Neuronal stem cell (in vitro differentiated cells): ENCODE data around the gene DTNBP1.

Source experiments
- DNase-seq: peaks from one replicate; pipeline ENCODE4 v3.0.0-alpha.2; 2013; ENCODE audit warnings: low spot score
- H2AFZ ChIP-seq: one replicate; pipeline ENCODE4 v1.6.1; 2013; ENCODE audit warnings: mild to moderate bottlenecking, low read length, inconsistent platforms
- H2AK5ac ChIP-seq: 2 replicates; pipeline ENCODE4 v1.6.1; 2013; ENCODE audit warnings: low read depth, mild to moderate bottlenecking, inconsistent platforms, low read length, moderate library complexity, mixed read lengths
- H2BK120ac ChIP-seq: 2 replicates; pipeline ENCODE4 v1.6.1; 2013; ENCODE audit warnings: low read depth, mild to moderate bottlenecking, inconsistent platforms, low read length, moderate library complexity, mixed read lengths
- H2BK12ac ChIP-seq: one replicate; pipeline ENCODE4 v1.6.1; 2013; ENCODE audit warnings: low read length, inconsistent platforms
- H2BK15ac ChIP-seq: 2 replicates; pipeline ENCODE4 v1.6.1; 2013; ENCODE audit warnings: mild to moderate bottlenecking, low read length, inconsistent platforms, mixed read lengths
- H2BK5ac ChIP-seq: one replicate; pipeline ENCODE4 v1.6.1; 2013; ENCODE audit warnings: inconsistent platforms, mild to moderate bottlenecking, low read length, moderate library complexity
- H3K14ac ChIP-seq: one replicate; pipeline ENCODE4 v1.6.1; 2013; ENCODE audit warnings: low read length, inconsistent platforms
- H3K18ac ChIP-seq: 2 replicates; pipeline ENCODE4 v1.6.1; 2013; ENCODE audit warnings: low read length, inconsistent platforms
- H3K23ac ChIP-seq: 2 replicates; pipeline ENCODE4 v1.6.1; 2013; ENCODE audit warnings: low read depth, mild to moderate bottlenecking, mixed read lengths, low read length, inconsistent platforms; ENCODE audit not compliant: poor library complexity
- H3K27ac ChIP-seq: replicated peaks from 3 replicates; pipeline ENCODE4 v1.5.1; 2013; ENCODE audit warnings: low read length, inconsistent platforms
- H3K27me3 ChIP-seq, 3 experiments: 2 replicates each; pipeline ENCODE4 v1.6.1; 2013; ENCODE audit warnings: low read length in 3 of 3, mild to moderate bottlenecking in 2 of 3, inconsistent platforms in 1 of 3, low read depth in 1 of 3, mixed read lengths in 1 of 3, moderate library complexity in 1 of 3; ENCODE audit not compliant: control insufficient read depth in 3 of 3, insufficient read depth in 3 of 3
- H3K36me3 ChIP-seq, 2 donors: replicated peaks in 1 of 2; 2 replicates each; pipeline ENCODE4 v1.6.1; 2013; ENCODE audit warnings: low read length in 2 of 2; ENCODE audit not compliant: control insufficient read depth in 2 of 2, insufficient read depth in 2 of 2
- H3K4ac ChIP-seq: 2 replicates; pipeline ENCODE4 v1.6.1; 2013; ENCODE audit warnings: inconsistent platforms, mild to moderate bottlenecking, low read length, moderate library complexity
- H3K4me1 ChIP-seq, 2 donors: 1 replicate in 1 of 2; 2 replicates in 1 of 2; pipeline ENCODE4 v1.6.1; 2013; ENCODE audit warnings: low read length in 2 of 2, low read depth in 1 of 2; ENCODE audit not compliant: control insufficient read depth in 2 of 2, insufficient read depth in 1 of 2
- H3K4me2 ChIP-seq: one replicate; pipeline ENCODE4 v1.6.1; 2013; ENCODE audit warnings: mild to moderate bottlenecking, low read length, inconsistent platforms; ENCODE audit not compliant: insufficient read depth, poor library complexity, severe bottlenecking
- H3K4me3 ChIP-seq, 2 donors: 2 replicates each; pipeline ENCODE4 v1.5.1; 2013; ENCODE audit warnings: low read length in 2 of 2, mild to moderate bottlenecking in 2 of 2, inconsistent platforms in 1 of 2, moderate library complexity in 1 of 2
- H3K79me1 ChIP-seq: one replicate; pipeline ENCODE4 v1.6.1; 2013; ENCODE audit warnings: low read depth, mild to moderate bottlenecking, inconsistent platforms, low read length, moderate library complexity
- H3K9ac ChIP-seq: one replicate; pipeline ENCODE4 v1.6.1; 2013; ENCODE audit warnings: mild to moderate bottlenecking, low read depth, low read length, inconsistent platforms; ENCODE audit not compliant: poor library complexity
- H3K9me3 ChIP-seq, 2 donors: replicated peaks in 1 of 2; 2 replicates each; pipeline versions ENCODE3 to v1.6.1; 2013; ENCODE audit warnings: low read length in 2 of 2, mild to moderate bottlenecking in 2 of 2, inconsistent platforms in 1 of 2, low read depth in 1 of 2, mixed read lengths in 1 of 2, moderate library complexity in 1 of 2; ENCODE audit not compliant: control insufficient read depth in 2 of 2, insufficient read depth in 1 of 2
- H4K8ac ChIP-seq: one replicate; pipeline ENCODE4 v1.6.1; 2013; ENCODE audit warnings: low read depth, mild to moderate bottlenecking, inconsistent platforms, low read length, moderate library complexity
- H4K91ac ChIP-seq: one replicate; pipeline ENCODE4 v1.6.1; 2013; ENCODE audit warnings: low read length, low read depth, mild to moderate bottlenecking, inconsistent platforms; ENCODE audit not compliant: poor library complexity
- WGBS, 2 donors: extraction: QIAGEN DNeasy Blood & Tissue Kit; methylation state at CpG; one replicate each; pipeline ENCODE4 v1.1.7; 2013; ENCODE audit warnings: missing lambda C conversion rate in 2 of 2, mixed read lengths in 1 of 2; ENCODE audit not compliant: insufficient read length in 2 of 2, insufficient replicate concordance in 1 of 2; ENCODE audit errors: extremely low coverage in 2 of 2; 5-methylcytosine and 5-hydroxymethylcytosine counted together

DTNBP1 gene

GRCh38 chr6:15500078-15500740, 162.6 kb downstream of the DTNBP1 start:
- Histone ChIP-seq H3K36me3 (peaks cover 39 to 98% of the 10 kb centered on the region in 2 donors), H3K9me3 (no peaks in the 10 kb centered on the region), H4K91ac (no peak overlapping the region), H3K79me1 (peaks cover 5% of the 10 kb centered on the region), H3K23ac (peak overlapping the region; percentile 17), H2BK5ac (no peak overlapping the region), H2AFZ (no peak overlapping the region), H3K9ac (peak overlapping the region; percentile 77), H3K18ac (no peak overlapping the region), H2BK15ac (no peak overlapping the region), H3K14ac (no peak overlapping the region), H2BK12ac (no peak overlapping the region), H3K4me3 (no peak overlapping the region), H3K27me3 (no peaks in the 10 kb centered on the region), H3K4ac (no peak overlapping the region), H3K4me1 (peaks cover 0 to 7% of the 10 kb centered on the region in 2 donors), H3K27ac (no peak overlapping the region), H2BK120ac (no peak overlapping the region), H3K4me2 (no peak overlapping the region), H4K8ac (no peak overlapping the region), H2AK5ac (no peak overlapping the region)
- DNase-seq: no peak
- no CpG with 5 or more reads among the region's 16 CpGs for WGBS, 2 donors

- H2BK120ac ChIP-seq: no peak overlapping the region
- H3K9ac ChIP-seq: no peak overlapping the region
- no peak overlapping the region for H3K4me2 ChIP-seq
- peaks cover 5% of the 10 kb centered on the region for H3K79me1 ChIP-seq
- H3K27me3 ChIP-seq: no peaks in the 10 kb centered on the region
- H3K36me3 ChIP-seq: peaks cover 39 to 98% of the 10 kb centered on the region in 2 donors
- H2BK15ac ChIP-seq: no peak overlapping the region
- no peak overlapping the region for H3K4me3 ChIP-seq
- no peak for DNase-seq
- no CpG with 5 or more reads among the region's 9 CpGs for WGBS, 2 donors
- no peak overlapping the region for H3K27ac ChIP-seq
- no peak overlapping the region for H2AFZ ChIP-seq
- no peak overlapping the region for H2AK5ac ChIP-seq
- no peak overlapping the region for H4K91ac ChIP-seq
- peak overlapping the region; percentile 11 for H3K23ac ChIP-seq
- no peak overlapping the region for H3K4ac ChIP-seq
- H3K14ac ChIP-seq: no peak overlapping the region
- peaks cover 0 to 7% of the 10 kb centered on the region in 2 donors for H3K4me1 ChIP-seq
- no peaks in the 10 kb centered on the region for H3K9me3 ChIP-seq
- H2BK5ac ChIP-seq: no peak overlapping the region
- no peak overlapping the region for H3K18ac ChIP-seq
- H4K8ac ChIP-seq: no peak overlapping the region
- no peak overlapping the region for H2BK12ac ChIP-seq
Observed at GRCh38 chr6:15499591-15499990, 163.2 kb downstream of the DTNBP1 start.

- Histone ChIP-seq H2BK5ac (no peak overlapping the region), H3K36me3 (peaks cover 39 to 94% of the 10 kb centered on the region in 2 donors), H3K9me3 (no peaks in the 10 kb centered on the region)
Observed at GRCh38 chr6:15499125-15499524, 163.7 kb downstream of the DTNBP1 start.

GRCh38 chr6:15498640-15499039, 164.2 kb downstream of the DTNBP1 start:
- no peak overlapping the region for H2BK120ac ChIP-seq
- no peak overlapping the region for H2BK12ac ChIP-seq
- H4K8ac ChIP-seq: no peak overlapping the region
- no peak overlapping the region for H2BK15ac ChIP-seq
- DNase-seq: no peak
- no peak overlapping the region for H3K4ac ChIP-seq
- H2AFZ ChIP-seq: no peak overlapping the region
- H3K18ac ChIP-seq: no peak overlapping the region
- no peak overlapping the region for H3K14ac ChIP-seq
- no peak overlapping the region for H3K9ac ChIP-seq
- no peak overlapping the region for H2BK5ac ChIP-seq
- H3K4me3 ChIP-seq: no peak overlapping the region
- no peaks in the 10 kb centered on the region for H3K27me3 ChIP-seq
- H3K36me3 ChIP-seq: peaks cover 39 to 89% of the 10 kb centered on the region in 2 donors
- no peak overlapping the region for H3K27ac ChIP-seq
- H4K91ac ChIP-seq: no peak overlapping the region
- H3K79me1 ChIP-seq: peaks cover 5% of the 10 kb centered on the region
- H3K9me3 ChIP-seq: no peaks in the 10 kb centered on the region
- peaks cover 0 to 7% of the 10 kb centered on the region in 2 donors for H3K4me1 ChIP-seq
- no CpG with 5 or more reads among the region's 12 CpGs for WGBS, 2 donors
- H3K23ac ChIP-seq: no peak overlapping the region
- no peak overlapping the region for H2AK5ac ChIP-seq
- no peak overlapping the region for H3K4me2 ChIP-seq

More at GRCh38 chr6:15499125-15499524, 163.7 kb downstream of the DTNBP1 start:
- Histone ChIP-seq H2BK12ac (no peak overlapping the region), H3K4me1 (peaks cover 0 to 7% of the 10 kb centered on the region in 2 donors), H2BK15ac (no peak overlapping the region), H3K27ac (no peak overlapping the region), H3K23ac (no peak overlapping the region), H3K14ac (no peak overlapping the region), H3K27me3 (no peaks in the 10 kb centered on the region), H3K4me3 (no peak overlapping the region), H3K9ac (no peak overlapping the region), H3K79me1 (peaks cover 5% of the 10 kb centered on the region), H4K91ac (no peak overlapping the region), H3K18ac (no peak overlapping the region), H2AK5ac (no peak overlapping the region), H2BK120ac (no peak overlapping the region), H3K4me2 (no peak overlapping the region), H4K8ac (no peak overlapping the region), H2AFZ (no peak overlapping the region), H3K4ac (no peak overlapping the region)
- WGBS, 2 donors: no CpG with 5 or more reads among the region's 12 CpGs
- DNase-seq: no peak
